ENCODE data around the gene SHB.

The SHB gene

GRCh38 chr9:38020151-38021076 lies 48.6 kb downstream of the SHB start:
- DNase-seq = no peak

- DNase-seq = no peak
These were observed 49.3 kb downstream of the SHB start for GRCh38 chr9:38019731-38020130.

GRCh38 chr9:38018958-38019602 lies 49.9 kb downstream of the SHB start:
- no peak for DNase-seq

- DNase-seq = no peak
These were observed 50.6 kb downstream of the SHB start for GRCh38 chr9:38018241-38018957.

- DNase-seq = no peak
These were observed 51.2 kb downstream of the SHB start for GRCh38 chr9:38017885-38018186.

- no peak for DNase-seq
These were observed 51.7 kb downstream of the SHB start for GRCh38 chr9:38017149-38017884.

- no peak for DNase-seq
These were observed 52.5 kb downstream of the SHB start for GRCh38 chr9:38016375-38017135.

GRCh38 chr9:38015906-38016305 lies 53.1 kb downstream of the SHB start:
- no peak for DNase-seq

GRCh38 chr9:38015266-38015665 lies 53.8 kb downstream of the SHB start:
- DNase-seq = no peak

GRCh38 chr9:38012767-38013450 lies 56.1 kb downstream of the SHB start:
- no peak for DNase-seq

GRCh38 chr9:38011991-38012390 lies 57.0 kb downstream of the SHB start:
- DNase-seq = no peak

GRCh38 chr9:38010918-38011704 lies 57.9 kb downstream of the SHB start:
- DNase-seq = no peak

- DNase-seq = no peak
These were observed 59.0 kb downstream of the SHB start for GRCh38 chr9:38009990-38010389.

GRCh38 chr9:38009035-38009501 lies 60.0 kb downstream of the SHB start:
- no peak for DNase-seq

- DNase-seq = no peak
These were observed 60.6 kb downstream of the SHB start for GRCh38 chr9:38008168-38009034.

GRCh38 chr9:38007016-38007415 lies 62.0 kb downstream of the SHB start:
- DNase-seq = no peak

GRCh38 chr9:38006163-38006562 lies 62.9 kb downstream of the SHB start:
- DNase-seq = no peak

- no peak for DNase-seq
These were observed 64.0 kb downstream of the SHB start for GRCh38 chr9:38004809-38005560.
